HEK293 (cell line): ENCODE data around the gene ARMC7.
A peak's percentile ranks its signal among the peaks of the same experiment; 100 is the strongest.

Experiments used
- CTCF ChIA-PET: fragments of 350-600 bp; formaldehyde crosslinking; extraction: SDS; loops from one replicate; lab custom pipeline; 2021; ENCODE audit warnings: antibody characterized with exemption; lab: Yijun Ruan, JAX
- POLR2A ChIA-PET: fragments of 300-600 bp; formaldehyde crosslinking; extraction: SDS; loops from one replicate; lab custom pipeline; 2020; ENCODE audit warnings: antibody characterized with exemption, inconsistent platforms; lab: Yijun Ruan, JAX
- H3K27ac ChIP-seq: fragments of 200-500 bp; sonication (Bioruptor generic); 2 replicates; pipeline ENCODE4 v1.5.1; 2014; ENCODE audit warnings: low read depth, low read length, control low read depth, inconsistent platforms; ENCODE audit errors: extremely low read depth
- H3K36me3 ChIP-seq, 2 experiments: fragments of 200-500 bp in 1 of 2; sonication (Bioruptor generic) in 1 of 2; 1 replicate in 1 of 2; 2 replicates in 1 of 2; pipeline ENCODE4 v1.5.1; 2014 to 2017; ENCODE audit warnings: inconsistent platforms in 2 of 2, low read length in 2 of 2; ENCODE audit not compliant: control insufficient read depth in 2 of 2, insufficient read depth in 1 of 2
- H3K4me1 ChIP-seq: fragments of 200-500 bp; sonication (Bioruptor generic); 2 replicates; pipeline ENCODE4 v1.5.1; 2014; ENCODE audit warnings: mild to moderate bottlenecking, low read length, inconsistent platforms; ENCODE audit not compliant: control insufficient read depth, insufficient read depth
- H3K4me3 ChIP-seq: 2 replicates; pipeline ENCODE4 v1.5.1; 2011; ENCODE audit warnings: low read depth, mild to moderate bottlenecking, control low read depth, low read length, moderate library complexity
- H3K9me3 ChIP-seq: fragments of 200-500 bp; sonication (Bioruptor generic); 2 replicates; pipeline ENCODE4 v1.5.1; 2014; ENCODE audit warnings: low read depth, low read length, inconsistent platforms; ENCODE audit not compliant: control insufficient read depth, insufficient read depth
- FEZF1 ChIP-seq: fragments of 450-650 bp; formaldehyde crosslinking; IDR thresholded peaks from 2 replicates; pipeline ENCODE4 v1.5.1; 2016; ENCODE audit warnings: missing biosample characterization, missing genetic modification characterization
- GLIS2 ChIP-seq: fragments of 450-650 bp; formaldehyde crosslinking; IDR thresholded peaks from 2 replicates; pipeline ENCODE4 v1.5.1; 2016; ENCODE audit warnings: missing biosample characterization, missing genetic modification characterization
- IKZF3 ChIP-seq: fragments of 450-650 bp; IDR thresholded peaks from 2 replicates; pipeline ENCODE4 v1.5.0; 2018; ENCODE audit warnings: missing biosample characterization, mild to moderate bottlenecking, missing genetic modification characterization, moderate library complexity
- KLF16 ChIP-seq: fragments of 450-650 bp; formaldehyde crosslinking; IDR thresholded peaks from 2 replicates; pipeline ENCODE4 v1.5.1; 2017; ENCODE audit warnings: missing biosample characterization, missing genetic modification characterization
- SCRT2 ChIP-seq: fragments of 450-650 bp; formaldehyde crosslinking; IDR thresholded peaks from 2 replicates; pipeline ENCODE4 v1.5.1; 2016; ENCODE audit warnings: missing biosample characterization, missing genetic modification characterization
- ZNF311 ChIP-seq: fragments of 450-650 bp; formaldehyde crosslinking; IDR thresholded peaks from 2 replicates; pipeline ENCODE4 v1.5.1; 2017; ENCODE audit warnings: missing biosample characterization, missing genetic modification characterization, borderline replicate concordance
- ZNF341 ChIP-seq: fragments of 450-650 bp; formaldehyde crosslinking; IDR thresholded peaks from 2 replicates; pipeline ENCODE4; 2016; ENCODE audit warnings: low read depth, missing biosample characterization, missing genetic modification characterization
- ZNF48 ChIP-seq: fragments of 450-650 bp; formaldehyde crosslinking; IDR thresholded peaks from 2 replicates; pipeline ENCODE4 v1.5.1; 2016; ENCODE audit warnings: missing biosample characterization, missing genetic modification characterization
- ZNF529 ChIP-seq: fragments of 450-650 bp; formaldehyde crosslinking; IDR thresholded peaks from 2 replicates; pipeline ENCODE4 v1.5.1; 2017; ENCODE audit warnings: missing genetic modification characterization, missing biosample characterization; ENCODE audit not compliant: insufficient replicate concordance
- ZNF610 ChIP-seq: fragments of 450-650 bp; formaldehyde crosslinking; IDR thresholded peaks from 2 replicates; pipeline ENCODE4 v1.5.1; 2016; ENCODE audit warnings: missing biosample characterization, missing genetic modification characterization, borderline replicate concordance
- ZNF776 ChIP-seq: fragments of 450-650 bp; formaldehyde crosslinking; IDR thresholded peaks from 2 replicates; pipeline ENCODE4 v1.5.0; 2017; ENCODE audit warnings: missing biosample characterization, missing genetic modification characterization, borderline replicate concordance
- ZNF785 ChIP-seq: fragments of 450-650 bp; formaldehyde crosslinking; IDR thresholded peaks from 2 replicates; pipeline ENCODE4 v1.5.1; 2016; ENCODE audit warnings: missing biosample characterization, missing genetic modification characterization
- TF ChIP-seq, protein P1 (sequence below): fragments of 450-650 bp; formaldehyde crosslinking; IDR thresholded peaks from 2 replicates; pipeline ENCODE4 v1.5.1; 2016; ENCODE audit warnings: missing biosample characterization, missing genetic modification characterization, borderline replicate concordance
- TF ChIP-seq, protein P2 (sequence below): fragments of 450-650 bp; formaldehyde crosslinking; IDR thresholded peaks from 2 replicates; pipeline ENCODE4 v1.5.1; 2016; ENCODE audit warnings: missing biosample characterization, missing genetic modification characterization
- TF ChIP-seq, protein P3 (sequence below): fragments of 450-650 bp; formaldehyde crosslinking; IDR thresholded peaks from 2 replicates; pipeline ENCODE4 v1.5.1; 2016; ENCODE audit warnings: missing biosample characterization, missing genetic modification characterization
- TF ChIP-seq, protein P4 (sequence below): fragments of 450-650 bp; formaldehyde crosslinking; IDR thresholded peaks from 2 replicates; pipeline ENCODE4 v1.5.1; 2016; ENCODE audit warnings: missing biosample characterization, missing genetic modification characterization, borderline replicate concordance

ARMC7 gene

DNA sequence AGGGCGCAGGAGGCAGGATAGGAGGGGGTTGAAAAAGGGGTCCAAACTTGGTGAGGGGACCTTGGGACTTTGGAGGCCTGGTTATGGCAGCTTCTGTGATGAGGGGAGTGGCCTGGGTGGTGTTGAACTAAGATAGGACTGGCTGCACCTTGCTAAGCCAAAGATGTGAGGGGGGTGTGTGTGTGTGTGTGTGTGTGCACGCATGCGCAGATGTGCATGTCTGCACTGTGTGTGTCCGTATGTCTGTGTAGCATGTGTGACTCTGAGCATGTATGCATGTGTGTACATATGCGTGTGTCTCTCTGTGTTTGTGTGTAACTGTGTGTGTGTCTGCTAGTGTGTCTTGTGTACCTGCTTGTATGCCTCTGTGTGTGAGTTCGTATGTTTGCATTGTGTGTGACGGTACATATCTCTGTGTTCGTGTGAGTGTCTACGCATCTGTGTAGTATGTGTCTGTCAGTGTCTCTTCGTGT is 17.9 kb upstream of the ARMC7 start (continued):
- TF ChIP-seq, protein P1, sequence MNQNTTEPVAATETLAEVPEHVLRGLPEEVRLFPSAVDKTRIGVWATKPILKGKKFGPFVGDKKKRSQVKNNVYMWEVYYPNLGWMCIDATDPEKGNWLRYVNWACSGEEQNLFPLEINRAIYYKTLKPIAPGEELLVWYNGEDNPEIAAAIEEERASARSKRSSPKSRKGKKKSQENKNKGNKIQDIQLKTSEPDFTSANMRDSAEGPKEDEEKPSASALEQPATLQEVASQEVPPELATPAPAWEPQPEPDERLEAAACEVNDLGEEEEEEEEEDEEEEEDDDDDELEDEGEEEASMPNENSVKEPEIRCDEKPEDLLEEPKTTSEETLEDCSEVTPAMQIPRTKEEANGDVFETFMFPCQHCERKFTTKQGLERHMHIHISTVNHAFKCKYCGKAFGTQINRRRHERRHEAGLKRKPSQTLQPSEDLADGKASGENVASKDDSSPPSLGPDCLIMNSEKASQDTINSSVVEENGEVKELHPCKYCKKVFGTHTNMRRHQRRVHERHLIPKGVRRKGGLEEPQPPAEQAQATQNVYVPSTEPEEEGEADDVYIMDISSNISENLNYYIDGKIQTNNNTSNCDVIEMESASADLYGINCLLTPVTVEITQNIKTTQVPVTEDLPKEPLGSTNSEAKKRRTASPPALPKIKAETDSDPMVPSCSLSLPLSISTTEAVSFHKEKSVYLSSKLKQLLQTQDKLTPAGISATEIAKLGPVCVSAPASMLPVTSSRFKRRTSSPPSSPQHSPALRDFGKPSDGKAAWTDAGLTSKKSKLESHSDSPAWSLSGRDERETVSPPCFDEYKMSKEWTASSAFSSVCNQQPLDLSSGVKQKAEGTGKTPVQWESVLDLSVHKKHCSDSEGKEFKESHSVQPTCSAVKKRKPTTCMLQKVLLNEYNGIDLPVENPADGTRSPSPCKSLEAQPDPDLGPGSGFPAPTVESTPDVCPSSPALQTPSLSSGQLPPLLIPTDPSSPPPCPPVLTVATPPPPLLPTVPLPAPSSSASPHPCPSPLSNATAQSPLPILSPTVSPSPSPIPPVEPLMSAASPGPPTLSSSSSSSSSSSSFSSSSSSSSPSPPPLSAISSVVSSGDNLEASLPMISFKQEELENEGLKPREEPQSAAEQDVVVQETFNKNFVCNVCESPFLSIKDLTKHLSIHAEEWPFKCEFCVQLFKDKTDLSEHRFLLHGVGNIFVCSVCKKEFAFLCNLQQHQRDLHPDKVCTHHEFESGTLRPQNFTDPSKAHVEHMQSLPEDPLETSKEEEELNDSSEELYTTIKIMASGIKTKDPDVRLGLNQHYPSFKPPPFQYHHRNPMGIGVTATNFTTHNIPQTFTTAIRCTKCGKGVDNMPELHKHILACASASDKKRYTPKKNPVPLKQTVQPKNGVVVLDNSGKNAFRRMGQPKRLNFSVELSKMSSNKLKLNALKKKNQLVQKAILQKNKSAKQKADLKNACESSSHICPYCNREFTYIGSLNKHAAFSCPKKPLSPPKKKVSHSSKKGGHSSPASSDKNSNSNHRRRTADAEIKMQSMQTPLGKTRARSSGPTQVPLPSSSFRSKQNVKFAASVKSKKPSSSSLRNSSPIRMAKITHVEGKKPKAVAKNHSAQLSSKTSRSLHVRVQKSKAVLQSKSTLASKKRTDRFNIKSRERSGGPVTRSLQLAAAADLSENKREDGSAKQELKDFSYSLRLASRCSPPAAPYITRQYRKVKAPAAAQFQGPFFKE (tag by site-specific recombination), result no peak
- no peak for TF ChIP-seq ZNF785 (tag by site-specific recombination)
- TF ChIP-seq KLF16 (tag by site-specific recombination), result no peak
- 0 out of 2 replicates have a peak, but pooled peaks have one; percentile 12 for TF ChIP-seq ZNF776 (tag by site-specific recombination)
- TF ChIP-seq, protein P2, sequence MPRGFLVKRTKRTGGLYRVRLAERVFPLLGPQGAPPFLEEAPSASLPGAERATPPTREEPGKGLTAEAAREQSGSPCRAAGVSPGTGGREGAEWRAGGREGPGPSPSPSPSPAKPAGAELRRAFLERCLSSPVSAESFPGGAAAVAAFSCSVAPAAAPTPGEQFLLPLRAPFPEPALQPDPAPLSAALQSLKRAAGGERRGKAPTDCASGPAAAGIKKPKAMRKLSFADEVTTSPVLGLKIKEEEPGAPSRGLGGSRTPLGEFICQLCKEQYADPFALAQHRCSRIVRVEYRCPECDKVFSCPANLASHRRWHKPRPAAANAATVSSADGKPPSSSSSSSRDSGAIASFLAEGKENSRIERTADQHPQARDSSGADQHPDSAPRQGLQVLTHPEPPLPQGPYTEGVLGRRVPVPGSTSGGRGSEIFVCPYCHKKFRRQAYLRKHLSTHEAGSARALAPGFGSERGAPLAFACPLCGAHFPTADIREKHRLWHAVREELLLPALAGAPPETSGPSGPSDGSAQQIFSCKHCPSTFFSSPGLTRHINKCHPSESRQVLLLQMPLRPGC (tag by site-specific recombination), result no peak
- TF ChIP-seq ZNF529 (tag by site-specific recombination), result no peak
- no peak for TF ChIP-seq ZNF610 (tag by site-specific recombination)
- TF ChIP-seq ZNF311 (tag by site-specific recombination), result 0 out of 2 replicates have a peak, but pooled peaks have one; percentile 37

DNA sequence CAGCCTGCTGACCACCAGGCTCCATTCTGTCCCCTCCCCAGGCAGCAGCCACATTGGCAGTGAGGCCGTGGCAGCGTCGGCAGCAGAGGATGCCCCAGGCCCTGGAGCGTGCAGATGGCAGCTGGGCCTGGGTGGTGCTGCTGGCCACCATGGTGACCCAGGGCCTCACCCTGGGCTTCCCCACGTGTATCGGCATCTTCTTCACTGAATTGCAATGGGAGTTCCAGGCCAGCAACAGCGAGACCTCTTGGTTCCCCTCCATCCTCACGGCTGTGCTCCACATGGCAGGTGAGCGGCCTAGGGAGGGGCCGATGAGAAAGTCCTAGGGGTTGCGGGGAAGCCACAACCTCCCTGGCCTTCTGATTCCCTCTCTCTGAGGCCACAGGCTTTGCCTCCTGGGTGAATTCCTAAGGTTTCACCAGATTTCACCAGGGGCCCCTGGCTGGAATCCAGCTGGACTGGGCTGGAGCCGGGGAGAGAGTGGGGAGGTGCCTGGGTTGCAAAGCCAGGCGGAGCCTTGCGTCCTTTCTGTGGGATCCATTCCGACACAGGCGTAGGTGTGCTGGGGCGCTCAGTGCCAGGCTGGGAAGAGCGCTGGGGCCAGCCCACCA is 16.1 kb upstream of the ARMC7 start:
- Histone ChIP-seq H3K36me3 (peaks cover 0 to 5% of the 10 kb centered on the region in 2 experiments; a peak in 1 of 3 replicates), H3K4me3 (no peak overlapping the region), H3K9me3 (no peaks in the 10 kb centered on the region), H3K4me1 (peaks cover 2% of the 10 kb centered on the region; the same call in 1 of the 2 replicates), H3K27ac (no peak overlapping the region)
- ChIA-PET CTCF (interaction anchor here (0.6 to 3.1 kb wide), 3 partner anchors 12 to 348 kb away, joined by 4 to 10 read pairs (median 4); no protein-coding TSS in a partner anchor), POLR2A (no interaction called here)
- TF ChIP-seq ZNF341 (tag by site-specific recombination) (peak; percentile 32; the same call in 1 of the 2 replicates), FEZF1 (tag by site-specific recombination) (no peak)

DNA sequence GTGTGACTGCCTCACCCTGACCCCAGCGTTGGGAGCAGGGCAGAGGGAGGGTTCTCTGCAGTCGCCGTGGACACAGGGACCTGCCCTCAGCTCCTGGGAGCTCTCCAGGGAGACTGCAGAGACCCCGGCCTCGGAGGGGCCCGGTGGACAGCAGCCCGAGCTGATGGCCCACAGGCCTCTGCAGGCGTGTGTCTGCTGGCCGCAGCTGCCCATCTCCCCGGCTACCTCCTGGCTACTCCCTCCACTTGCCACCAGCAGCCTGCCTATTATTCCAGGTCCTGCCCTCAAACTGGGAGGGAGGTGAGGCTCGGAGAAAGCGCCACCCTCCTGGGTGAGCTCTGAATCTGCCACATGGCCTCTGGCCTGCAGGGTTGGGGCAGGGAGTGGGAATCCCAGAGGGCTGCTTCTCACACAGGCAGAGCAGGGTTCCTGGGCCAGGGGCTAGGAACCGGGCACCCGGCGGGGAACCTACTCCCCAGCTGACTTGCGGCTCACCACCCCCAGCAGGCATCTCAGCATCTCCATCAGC is 14.8 kb upstream of the ARMC7 start:
- peaks cover 0 to 11% of the 10 kb centered on the region in 2 experiments; a peak in 1 of 3 replicates for H3K36me3 ChIP-seq
- CTCF ChIA-PET, result interaction anchor here (0.5 to 3.1 kb wide), 5 partner anchors 10 to 133 kb away, joined by 3 to 22 read pairs (median 4); no protein-coding TSS in a partner anchor
- H3K4me1 ChIP-seq, result peaks cover 2% of the 10 kb centered on the region; the same call in 1 of the 2 replicates
- H3K27ac ChIP-seq, result no peak overlapping the region
- no peak overlapping the region for H3K4me3 ChIP-seq
- no peaks in the 10 kb centered on the region for H3K9me3 ChIP-seq
- POLR2A ChIA-PET, result interaction anchor here (2.2 kb wide), 1 partner anchor 19 kb away, joined by 7 read pairs; no protein-coding TSS in a partner anchor
- TF ChIP-seq ZNF48 (no peak), IKZF3 (tag by site-specific recombination) (no peak), SCRT2 (tag by site-specific recombination) (no peak), GLIS2 (tag by site-specific recombination) (0 out of 2 replicates have a peak, but pooled peaks have one; percentile 17), ZNF341 (tag by site-specific recombination) (peak; percentile 73)
- TF ChIP-seq, protein P3, sequence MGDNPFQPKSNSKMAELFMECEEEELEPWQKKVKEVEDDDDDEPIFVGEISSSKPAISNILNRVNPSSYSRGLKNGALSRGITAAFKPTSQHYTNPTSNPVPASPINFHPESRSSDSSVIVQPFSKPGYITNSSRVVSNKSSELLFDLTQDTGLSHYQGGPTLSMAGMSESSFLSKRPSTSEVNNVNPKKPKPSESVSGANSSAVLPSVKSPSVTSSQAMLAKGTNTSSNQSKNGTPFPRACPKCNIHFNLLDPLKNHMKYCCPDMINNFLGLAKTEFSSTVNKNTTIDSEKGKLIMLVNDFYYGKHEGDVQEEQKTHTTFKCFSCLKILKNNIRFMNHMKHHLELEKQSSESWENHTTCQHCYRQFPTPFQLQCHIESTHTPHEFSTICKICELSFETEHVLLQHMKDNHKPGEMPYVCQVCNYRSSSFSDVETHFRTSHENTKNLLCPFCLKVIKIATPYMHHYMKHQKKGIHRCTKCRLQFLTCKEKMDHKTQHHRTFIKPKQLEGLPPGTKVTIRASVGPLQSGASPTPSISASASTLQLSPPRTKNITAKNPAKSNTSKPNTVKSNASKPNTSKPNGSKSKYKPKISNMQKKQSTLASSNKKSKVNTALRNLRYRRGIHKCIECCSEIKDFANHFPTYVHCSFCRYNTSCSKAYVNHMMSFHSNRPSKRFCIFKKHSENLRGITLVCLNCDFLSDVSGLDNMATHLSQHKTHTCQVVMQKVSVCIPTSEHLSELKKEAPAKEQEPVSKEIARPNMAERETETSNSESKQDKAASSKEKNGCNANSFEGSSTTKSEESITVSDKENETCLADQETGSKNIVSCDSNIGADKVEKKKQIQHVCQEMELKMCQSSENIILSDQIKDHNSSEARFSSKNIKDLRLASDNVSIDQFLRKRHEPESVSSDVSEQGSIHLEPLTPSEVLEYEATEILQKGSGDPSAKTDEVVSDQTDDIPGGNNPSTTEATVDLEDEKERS (tag by site-specific recombination), result no peak
- TF ChIP-seq, protein P4, sequence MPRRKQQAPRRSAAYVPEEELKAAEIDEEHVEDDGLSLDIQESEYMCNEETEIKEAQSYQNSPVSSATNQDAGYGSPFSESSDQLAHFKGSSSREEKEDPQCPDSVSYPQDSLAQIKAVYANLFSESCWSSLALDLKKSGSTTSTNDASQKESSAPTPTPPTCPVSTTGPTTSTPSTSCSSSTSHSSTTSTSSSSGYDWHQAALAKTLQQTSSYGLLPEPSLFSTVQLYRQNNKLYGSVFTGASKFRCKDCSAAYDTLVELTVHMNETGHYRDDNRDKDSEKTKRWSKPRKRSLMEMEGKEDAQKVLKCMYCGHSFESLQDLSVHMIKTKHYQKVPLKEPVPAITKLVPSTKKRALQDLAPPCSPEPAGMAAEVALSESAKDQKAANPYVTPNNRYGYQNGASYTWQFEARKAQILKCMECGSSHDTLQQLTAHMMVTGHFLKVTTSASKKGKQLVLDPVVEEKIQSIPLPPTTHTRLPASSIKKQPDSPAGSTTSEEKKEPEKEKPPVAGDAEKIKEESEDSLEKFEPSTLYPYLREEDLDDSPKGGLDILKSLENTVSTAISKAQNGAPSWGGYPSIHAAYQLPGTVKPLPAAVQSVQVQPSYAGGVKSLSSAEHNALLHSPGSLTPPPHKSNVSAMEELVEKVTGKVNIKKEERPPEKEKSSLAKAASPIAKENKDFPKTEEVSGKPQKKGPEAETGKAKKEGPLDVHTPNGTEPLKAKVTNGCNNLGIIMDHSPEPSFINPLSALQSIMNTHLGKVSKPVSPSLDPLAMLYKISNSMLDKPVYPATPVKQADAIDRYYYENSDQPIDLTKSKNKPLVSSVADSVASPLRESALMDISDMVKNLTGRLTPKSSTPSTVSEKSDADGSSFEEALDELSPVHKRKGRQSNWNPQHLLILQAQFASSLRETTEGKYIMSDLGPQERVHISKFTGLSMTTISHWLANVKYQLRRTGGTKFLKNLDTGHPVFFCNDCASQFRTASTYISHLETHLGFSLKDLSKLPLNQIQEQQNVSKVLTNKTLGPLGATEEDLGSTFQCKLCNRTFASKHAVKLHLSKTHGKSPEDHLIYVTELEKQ (tag by site-specific recombination), result no peak
